HG02642 (cell line): ENCODE results near the gene INO80B.
A peak's percentile ranks its signal among the peaks of the same experiment; 100 is the strongest.
"Not testable (repeated sequence)": the region's sequence is repeated elsewhere in the genome, so short reads cannot be mapped to it uniquely, and the experiment has no call there.

ENCODE experiments used
- ATAC-seq: cut with Tn5 transposase; IDR thresholded peaks from one replicate; pipeline ENCODE4 v1.9.1; 2021; ENCODE audit warnings: mild to moderate bottlenecking; ENCODE audit not compliant: unreplicated experiment, poor library complexity

The INO80B gene

DNA sequence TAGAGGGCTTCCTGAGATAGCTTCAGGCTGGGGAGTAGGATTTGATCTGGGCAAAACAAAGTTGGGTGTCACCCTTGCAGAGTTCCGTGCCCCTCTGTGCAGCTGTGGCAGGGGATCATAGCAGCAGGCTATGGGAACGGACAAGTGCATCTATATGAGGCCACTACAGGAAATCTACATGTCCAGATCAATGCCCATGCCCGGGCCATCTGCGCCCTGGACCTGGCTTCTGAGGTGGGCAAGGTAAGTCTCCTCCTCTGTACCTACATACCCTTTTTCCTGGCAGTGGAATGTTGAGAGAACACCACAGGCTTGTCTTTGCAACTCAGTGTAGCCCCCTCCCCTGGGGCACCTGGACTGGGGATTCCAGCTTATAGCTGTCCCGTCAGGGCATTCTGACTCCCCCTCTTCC is 29.9 kb upstream of the INO80B start:
- ATAC-seq, result no peak

DNA sequence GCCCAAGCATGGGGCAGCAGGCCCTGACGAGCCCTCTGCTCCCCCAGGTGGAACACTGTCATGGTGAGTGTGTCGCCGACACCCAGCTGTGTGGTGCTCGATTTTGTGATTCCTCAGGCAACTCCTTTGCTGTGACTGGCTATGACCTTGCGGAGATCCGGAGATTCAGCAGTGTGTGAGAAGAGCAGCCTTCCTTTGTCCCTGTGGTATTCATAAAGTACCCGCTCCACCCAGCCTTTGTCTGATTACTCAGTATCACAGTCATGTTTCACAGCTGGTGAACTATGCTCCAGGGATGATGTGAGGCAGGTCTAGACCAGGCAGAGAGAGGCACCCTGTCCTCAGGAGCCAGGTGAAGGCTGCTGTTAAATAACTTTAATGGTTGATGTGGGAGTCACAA is 29.4 kb upstream of the INO80B start:
- no peak for ATAC-seq

DNA sequence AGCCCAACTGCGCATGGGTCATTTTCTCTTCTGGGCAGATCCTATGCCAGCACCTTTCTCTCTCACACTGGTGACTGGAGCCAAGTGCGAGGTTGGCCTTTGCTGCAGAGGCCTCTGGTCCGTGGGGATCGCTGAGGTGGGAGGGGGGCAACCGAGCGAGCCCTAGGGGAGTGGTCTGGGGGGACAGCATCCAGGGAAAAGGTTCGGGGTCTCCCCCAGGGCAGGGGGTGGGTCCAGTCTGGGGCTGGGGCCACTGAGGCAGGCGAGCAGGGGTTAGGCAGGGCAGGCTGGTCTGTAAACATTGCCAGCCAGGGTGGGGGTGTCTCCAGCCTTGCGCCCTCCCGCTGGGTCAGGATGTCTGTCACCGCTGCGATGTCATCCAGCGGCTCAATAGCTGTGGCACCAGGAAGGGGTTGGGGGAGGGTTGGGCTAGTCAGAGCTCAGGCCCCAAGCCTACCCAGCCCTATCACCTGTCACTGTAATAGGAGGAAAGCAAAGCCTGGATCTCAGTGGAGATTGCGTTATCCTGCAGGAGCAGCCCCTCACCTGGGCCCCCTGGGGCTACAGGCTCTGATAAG is 28.6 kb upstream of the INO80B start:
- ATAC-seq, result no peak

DNA sequence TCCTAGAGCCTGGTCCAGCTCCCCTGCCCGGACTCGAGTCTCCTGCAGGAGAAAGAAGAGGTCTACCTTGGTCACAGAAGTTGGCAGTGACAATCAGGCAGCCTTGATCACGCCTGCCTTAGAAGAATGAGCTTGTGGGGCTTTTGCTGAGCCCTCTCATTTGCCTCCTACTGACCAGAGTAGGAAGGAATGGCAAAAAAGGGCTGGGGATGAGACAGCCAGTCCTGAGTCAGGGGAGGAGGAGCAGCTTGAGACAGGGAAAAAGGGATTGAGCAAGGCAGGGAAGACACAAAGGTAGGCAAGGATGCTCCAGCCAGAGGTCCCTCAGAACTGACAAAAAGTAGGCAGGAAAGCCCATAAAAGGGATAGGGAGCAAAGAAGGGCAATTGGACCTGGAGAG is 27.3 kb upstream of the INO80B start:
- no peak for ATAC-seq

DNA sequence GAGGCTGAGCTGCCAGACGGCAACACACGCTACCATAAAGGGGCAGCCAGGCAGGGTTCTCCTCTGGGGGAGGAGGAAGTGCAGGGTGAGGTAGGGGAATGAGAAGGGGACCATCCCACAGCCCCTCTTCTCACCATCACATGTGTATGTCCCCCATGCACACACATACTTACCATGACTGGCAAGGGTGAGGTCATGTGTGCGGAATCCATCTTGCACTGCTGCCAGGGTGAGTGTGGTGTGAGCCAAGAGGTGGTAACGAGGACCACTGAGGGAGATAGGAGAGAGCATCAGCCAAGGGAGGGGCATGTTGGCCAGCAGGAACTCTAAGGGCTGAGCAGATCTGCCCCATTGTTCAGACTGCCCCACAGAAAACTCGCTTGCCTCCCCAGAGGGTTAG is 26.2 kb upstream of the INO80B start:
- ATAC-seq, result no peak

DNA sequence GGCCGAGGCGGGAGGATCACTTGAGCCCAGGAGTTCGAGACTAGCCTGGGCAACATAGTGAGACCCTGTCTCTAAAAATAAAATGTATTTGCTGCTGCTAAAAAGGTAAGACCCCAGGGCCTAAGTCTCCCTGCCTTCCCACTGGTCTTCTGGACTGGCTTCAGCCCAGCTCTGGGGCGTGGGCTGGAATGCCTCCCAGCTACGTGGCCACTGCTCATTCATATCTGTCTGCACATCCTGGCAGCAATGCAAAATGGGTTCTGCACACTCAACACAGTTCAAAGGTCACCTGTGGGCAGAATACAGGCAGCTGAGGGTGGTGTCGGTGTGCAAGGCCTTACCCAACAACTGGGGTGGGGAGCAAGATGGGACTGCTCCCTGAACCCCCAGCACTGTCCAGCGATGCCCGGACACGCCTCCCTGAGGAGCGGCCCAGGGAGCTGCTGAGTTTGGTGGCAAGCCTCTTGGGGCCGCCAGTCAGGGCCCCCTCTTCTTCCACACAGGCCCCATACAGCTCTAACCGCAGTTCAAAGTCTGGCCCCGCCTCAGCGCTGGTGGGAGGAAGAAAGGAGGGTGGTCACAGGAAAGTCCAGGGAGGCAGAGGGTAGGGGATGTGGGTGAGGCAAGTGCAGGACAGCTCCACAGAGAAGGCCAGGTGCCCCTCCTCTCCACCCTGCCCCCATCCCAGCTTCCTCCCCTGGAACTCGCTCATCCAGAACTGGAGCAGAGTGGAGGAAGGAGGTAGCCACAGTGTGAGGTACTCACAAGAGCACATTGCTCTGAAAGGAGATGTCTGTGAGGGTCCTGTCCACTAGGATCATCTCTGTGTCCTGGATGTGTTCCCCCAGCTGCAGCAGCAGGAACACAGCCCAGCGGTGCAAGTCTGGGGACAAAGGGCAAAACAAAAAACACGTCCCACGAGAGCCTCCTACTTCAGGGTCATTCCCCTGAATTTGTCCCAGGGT is 25.1 kb upstream of the INO80B start:
- ATAC-seq, result no peak

DNA sequence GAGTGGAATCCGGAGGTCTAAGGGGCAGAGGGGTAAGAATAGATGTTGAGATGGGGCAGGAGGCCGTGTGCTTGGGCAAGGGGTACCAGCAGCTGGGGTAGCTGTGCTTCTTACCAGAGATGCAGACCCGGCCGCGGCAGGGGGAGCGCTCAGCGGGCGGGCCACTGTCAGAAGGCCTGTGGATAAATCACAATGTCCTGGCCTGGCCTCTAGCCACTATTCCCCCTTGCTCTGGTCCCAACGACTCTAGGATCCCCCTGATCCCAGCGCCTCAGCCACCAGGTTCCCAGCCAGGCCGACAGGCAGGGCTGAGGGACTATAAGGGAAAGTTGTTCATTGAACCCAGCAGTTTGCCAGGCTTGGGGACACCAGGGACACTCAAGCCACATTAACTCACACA is 24.4 kb upstream of the INO80B start:
- no peak for ATAC-seq

DNA sequence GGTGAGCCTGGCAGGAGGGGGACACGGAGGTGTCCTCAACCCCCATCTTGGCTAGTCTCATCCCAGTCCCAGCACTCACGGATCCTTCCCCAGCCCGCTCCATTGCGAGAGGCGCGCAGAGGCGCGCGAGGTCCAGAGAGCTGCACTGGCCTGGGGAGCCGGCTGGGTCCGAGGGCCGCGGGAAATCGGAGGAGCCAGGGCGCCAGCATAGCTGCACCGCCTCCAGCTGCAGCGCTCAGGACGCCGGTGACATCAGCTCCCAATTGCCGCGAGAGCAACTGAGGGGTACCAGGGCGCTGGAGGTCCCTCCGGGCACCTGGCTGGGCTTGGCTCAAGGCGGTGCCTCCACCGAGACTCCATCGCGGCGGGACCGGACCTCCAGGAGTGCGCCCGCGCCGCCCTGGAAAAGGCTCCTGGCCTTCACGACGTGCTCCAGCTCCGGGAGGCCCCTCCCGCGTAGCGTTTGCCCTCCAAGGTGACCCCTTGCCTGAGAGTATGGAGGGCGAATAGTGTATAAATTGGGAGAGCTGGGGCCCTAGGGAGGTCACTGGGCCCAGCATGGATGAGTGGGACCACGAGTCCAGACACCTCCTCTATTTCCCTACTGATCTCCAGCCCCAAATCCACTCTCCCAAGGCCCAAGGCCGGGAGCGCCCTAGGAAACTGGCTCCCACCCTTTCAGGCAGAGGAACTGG is 18.6 kb upstream of the INO80B start:
- no peak for ATAC-seq

DNA sequence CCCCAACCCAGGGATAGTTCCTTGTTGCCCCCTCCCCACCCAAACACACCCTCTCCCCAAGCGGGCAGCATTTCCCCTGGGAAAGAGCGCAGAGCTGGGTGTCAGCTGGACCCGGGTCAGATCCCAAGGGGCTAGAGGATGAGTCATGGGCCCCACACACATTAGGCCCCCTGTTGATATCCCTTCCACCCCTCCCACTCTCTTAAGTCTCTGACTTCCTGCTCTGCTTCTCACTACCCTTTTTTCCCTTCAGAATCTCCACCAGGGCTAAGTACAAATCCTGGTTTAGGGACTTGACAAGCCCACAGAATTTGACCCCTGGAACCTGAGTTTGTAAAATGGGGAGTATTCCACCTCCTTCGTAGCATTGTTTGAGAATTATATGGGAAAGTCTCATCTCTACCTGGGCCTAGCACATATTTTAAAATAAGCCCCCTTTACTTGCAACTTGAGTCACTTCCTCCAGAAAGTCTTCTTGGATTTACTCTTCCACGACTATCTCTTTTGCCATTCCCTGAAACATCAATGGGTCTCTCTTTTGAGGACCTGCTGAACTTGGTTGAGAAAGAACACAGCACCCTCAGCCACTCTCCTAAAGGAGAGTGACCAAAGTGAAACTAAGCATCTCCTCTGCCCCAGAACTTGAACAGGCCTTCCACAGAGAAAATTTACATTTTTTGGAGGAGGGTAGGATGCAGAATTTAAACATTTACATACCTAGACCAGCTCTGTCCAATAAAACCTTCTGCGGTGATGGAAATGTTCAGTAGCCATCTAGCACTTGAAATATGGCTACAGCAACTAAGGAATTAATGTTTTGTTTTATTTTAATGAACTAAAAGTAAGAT is 17.8 kb upstream of the INO80B start:
- ATAC-seq, result no peak

DNA sequence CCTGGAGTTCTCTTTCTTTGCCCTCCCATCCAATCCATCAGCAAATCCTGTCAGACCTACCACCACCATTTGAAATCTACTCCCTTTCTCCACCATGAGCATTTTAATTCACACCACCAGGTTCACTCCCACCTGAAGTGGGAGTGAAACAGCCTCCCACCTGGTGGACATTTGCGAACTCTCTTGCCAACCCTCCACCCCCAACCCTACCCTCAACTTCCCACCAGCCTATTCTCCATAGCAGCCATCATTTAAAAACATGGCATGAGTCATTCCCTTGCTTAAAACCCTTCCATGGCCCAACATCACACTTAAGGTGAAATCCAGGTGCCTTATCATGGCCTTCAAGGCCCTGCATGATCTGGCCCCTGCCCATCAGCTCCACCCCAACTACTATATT is 16.6 kb upstream of the INO80B start:
- ATAC-seq, result no peak

DNA sequence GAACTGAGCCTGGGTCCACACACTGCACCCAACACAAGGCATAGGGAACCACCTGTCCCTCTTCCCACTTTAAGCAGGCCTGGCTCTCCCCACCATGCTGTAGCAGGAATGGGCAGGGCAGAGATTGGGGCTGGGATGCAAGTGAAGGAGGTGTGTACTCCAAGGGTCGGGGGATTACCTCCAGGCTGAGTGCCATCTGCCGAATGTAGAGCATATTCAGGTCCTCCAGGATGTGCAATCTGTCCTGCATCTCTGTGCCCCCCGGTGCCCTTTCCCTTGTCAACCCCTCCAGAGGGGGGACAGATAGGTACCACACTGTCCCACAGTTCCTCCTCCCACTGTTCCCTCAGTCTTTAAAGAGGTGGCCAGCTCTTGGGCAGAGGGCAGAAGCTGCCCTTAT is 15.5 kb upstream of the INO80B start:
- ATAC-seq, result no peak

DNA sequence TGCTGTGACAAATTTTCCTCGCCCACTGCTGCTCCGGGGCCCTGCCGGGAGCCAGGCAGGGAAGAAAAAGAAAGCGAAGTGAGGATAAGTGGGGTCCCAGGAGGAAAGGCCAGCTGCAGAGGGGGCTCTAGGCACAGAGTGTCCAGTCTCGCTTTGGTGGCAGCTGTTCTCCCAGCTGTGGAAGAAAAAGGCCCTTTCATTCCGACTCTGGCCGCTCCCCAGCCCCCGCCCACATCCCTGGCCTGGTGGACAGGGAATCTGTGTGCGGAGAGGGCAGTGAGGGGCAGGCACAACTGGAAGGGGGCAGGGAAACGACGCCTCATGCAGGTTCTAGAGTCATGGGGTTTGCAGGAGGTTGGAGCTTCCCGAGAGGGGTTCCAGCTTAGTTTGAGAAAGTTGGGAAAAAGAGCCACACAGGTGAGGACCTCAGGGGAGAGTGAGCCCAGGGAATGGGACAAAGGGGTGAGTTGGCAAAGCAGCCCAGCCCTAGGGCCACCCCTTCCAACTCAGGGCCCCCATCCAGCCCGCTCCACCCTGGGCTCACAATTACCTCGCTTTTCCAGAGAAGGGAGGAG is 15.0 kb upstream of the INO80B start:
- ATAC-seq, result no peak

DNA sequence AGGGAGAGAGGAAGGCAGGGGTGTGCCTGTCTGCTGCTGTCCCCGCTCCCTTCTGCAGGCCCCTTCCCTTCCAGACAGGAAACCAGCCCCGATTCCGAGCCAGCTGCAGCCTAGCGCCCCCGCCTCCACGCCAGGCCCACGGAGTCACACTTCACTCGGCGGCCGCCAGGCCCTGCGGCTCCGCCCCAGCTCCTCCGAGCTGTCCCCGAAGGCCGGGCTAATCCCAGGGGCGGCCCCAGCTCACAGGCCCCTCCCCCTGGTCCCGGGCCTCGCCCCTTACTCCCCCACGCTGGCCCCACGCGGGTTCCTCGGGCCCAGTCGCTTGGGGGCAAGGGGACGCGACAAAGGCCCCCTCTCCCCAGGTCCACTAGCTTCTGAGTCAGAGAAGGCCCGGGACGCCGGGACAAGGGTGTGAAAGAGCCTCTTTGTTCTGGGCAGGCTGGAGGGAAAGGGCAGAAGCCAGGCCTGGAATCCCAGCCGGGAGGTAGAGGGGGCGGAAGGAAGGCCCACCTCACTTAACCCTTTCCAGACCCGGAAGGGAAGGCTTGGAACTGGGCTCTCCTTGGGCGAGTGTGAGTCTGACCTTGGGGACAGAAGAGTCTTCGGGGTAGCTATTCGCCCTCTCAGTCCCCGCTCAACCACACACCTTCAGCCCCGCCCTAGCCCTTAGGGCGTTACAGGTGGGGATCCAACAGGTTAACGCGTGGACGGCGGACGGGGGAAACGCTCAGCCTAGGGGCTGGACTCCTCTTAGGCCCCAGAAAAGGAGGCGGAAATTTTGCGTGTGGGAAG is 14.3 kb upstream of the INO80B start:
- peak; percentile 91 for ATAC-seq

DNA sequence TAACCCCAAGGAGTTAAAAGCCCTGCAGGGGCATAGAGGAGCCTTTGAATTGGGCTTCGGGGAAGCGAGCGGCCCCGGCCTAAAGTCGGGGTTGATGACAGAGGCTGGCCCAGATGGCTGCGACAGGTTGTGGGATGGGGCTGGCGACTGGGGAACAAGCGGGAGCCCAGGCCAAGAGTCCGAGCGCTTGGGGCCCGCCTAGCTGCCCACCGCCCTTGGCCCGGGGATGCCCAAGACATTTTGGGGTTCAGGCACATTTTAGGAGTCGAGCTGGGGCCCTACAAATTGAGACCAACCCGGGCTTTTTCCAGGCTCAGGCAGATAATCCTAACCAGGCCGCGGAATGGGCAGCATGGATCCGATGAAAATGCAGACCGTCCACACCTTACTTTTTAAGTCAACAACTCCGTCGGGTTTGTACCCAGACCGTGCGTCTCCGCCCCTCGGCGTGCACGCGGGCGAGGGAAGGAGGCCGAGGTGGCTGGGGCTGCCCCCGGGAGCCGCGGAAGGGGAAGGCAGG is 13.7 kb upstream of the INO80B start:
- ATAC-seq, result no peak

DNA sequence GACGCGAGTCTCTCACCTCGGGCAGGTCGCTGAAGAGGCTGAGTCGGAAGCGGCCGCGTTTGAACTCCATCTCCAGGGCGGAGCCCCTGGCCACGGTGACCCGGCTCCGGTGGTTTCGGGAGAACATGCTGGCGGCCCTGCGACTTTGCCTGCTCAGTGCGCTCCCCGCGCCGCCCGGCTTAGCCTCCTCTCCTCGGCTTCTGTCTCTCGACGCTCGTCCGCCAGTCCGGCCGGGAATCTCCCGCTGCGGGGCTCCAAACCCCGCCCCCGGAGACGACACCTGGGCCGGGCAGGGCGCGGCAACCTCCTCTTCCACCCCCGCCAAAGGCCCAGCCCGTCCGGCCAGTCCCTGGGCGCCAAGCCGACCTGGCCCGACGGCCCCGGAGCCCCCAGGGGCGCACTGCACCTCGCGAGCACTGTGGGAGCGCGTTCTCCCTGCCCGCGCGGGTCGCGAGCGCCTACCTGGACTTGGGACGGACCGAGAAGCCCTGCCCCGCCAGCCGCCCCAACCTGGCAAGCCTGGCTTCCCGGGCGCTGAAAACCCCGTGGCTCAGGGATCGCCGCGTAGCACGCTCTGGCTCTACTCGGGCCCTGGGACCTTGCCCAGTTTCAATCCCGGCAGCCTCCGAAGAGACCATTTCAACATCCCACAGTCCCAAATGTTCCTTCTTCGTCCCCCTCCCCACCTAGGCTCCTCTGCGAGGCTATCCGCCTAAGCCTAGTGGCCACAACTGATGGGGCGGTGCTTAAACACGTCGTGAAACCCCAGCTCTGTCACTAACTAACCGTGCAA is 13.0 kb upstream of the INO80B start, which contains the start of gene RTKN:
RTKN (minus strand) TSS at position 248 of the 793 bp plus-strand sequence; CDS start at position 127, 121 bp downstream.
- ATAC-seq, result peak; percentile 28

DNA sequence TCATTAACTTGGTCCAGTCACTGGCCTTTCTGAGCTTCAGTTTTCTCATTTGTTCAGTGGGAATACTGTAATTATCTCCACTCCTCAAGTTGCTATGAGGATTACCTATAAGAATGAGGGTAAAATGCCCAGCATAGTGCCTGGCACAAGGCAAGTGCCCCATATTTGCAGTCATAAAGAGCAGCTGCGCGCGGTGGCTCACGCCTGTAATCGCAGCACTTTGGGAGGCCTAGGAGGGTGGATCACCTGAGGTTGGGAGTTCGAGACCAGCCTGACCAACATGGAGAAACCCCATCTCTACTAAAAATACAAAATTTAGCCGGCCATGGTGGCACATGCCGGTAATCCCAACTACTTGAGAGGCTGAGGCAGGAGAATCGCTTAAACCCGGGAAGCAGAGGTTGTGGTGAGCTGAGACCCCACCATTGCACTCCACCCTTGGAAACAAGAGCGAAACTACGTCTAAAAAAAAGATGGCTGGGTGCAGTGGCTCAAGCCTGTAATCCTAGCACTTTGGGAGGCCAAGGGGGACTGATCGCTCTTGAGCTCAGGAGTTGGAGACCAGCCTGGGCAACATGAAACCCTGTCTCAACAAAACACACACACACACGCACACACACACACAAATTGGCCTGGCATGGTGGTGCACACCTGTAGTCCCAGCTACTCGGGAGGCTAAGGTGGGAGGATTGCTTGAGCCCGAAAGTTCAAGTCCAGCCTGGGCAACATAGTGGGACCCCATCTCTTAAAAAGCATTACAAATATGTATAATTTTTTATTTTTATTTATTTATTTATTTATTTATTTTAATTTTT is 12.2 kb upstream of the INO80B start:
- ATAC-seq, result not testable (repeated sequence)
